HEK293 (cell line): Measurements from ENCODE around the gene SIL1.

Source experiments
- FEZF1 ChIP-seq: fragments of 450-650 bp; formaldehyde crosslinking; IDR thresholded peaks from 2 replicates; pipeline ENCODE4 v1.5.1; 2016; ENCODE audit warnings: missing biosample characterization, missing genetic modification characterization
- TCF7L2 ChIP-seq: IDR thresholded peaks from 2 replicates; pipeline ENCODE4 v1.6.1; 2011; ENCODE audit warnings: low read depth, mild to moderate bottlenecking, inconsistent platforms, low read length, moderate library complexity, borderline replicate concordance
- ZNF146 ChIP-seq: fragments of 450-650 bp; formaldehyde crosslinking; IDR thresholded peaks from 2 replicates; pipeline ENCODE4 v1.5.1; 2016; ENCODE audit warnings: missing biosample characterization, missing genetic modification characterization
- ZNF571 ChIP-seq: fragments of 450-650 bp; formaldehyde crosslinking; IDR thresholded peaks from 2 replicates; pipeline ENCODE4 v1.5.0; 2017; ENCODE audit warnings: missing biosample characterization, missing genetic modification characterization
- ZNF768 ChIP-seq: fragments of 450-650 bp; formaldehyde crosslinking; IDR thresholded peaks from 2 replicates; pipeline ENCODE4 v1.5.1; 2018; ENCODE audit warnings: missing biosample characterization, mild to moderate bottlenecking, missing genetic modification characterization
- TF ChIP-seq, protein P1 (sequence below): fragments of 450-650 bp; formaldehyde crosslinking; IDR thresholded peaks from 2 replicates; pipeline ENCODE4 v1.5.1; 2016; ENCODE audit warnings: missing biosample characterization, missing genetic modification characterization
- TF ChIP-seq, protein P2 (sequence below): fragments of 450-650 bp; formaldehyde crosslinking; IDR thresholded peaks from 2 replicates; pipeline ENCODE4 v1.5.1; 2016; ENCODE audit warnings: missing biosample characterization, missing genetic modification characterization

DNA sequence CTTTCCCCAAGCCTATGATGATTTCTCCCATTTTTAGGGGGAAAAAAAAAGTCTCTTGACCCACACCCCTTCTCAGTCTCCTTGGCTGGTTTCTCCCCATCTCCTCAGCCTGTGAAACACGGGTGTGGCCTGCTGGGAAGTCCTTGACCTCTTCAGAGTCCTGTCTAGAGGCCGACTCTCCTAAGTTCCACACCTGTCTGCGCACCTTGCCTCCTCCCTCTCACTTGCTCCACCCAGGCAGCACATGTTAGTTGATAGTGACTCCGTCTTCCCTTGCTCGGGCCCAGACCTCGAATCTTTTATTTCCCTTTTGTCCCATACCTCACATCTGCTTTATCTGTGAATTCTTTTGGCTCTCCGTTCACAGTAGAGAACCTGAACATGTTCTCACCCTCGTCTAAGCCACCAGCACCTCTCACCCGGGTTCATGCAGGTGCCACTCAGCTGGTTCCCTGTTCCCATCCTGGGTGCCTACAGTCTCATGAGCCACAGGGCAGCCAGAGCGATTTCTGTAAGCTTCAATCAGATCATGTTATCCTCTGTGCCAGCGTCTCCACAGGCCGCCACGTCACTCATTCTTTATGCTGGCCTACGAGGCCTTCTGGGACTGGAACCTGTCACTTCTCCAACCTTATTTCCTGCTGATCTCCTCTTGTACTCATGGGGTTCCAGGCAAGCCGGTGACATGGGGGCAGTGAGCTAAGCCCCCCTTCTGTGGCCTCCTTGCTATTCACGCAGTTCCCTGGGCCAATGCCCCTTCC is 271.3 kb downstream of the SIL1 start:
- TF ChIP-seq, protein P1, sequence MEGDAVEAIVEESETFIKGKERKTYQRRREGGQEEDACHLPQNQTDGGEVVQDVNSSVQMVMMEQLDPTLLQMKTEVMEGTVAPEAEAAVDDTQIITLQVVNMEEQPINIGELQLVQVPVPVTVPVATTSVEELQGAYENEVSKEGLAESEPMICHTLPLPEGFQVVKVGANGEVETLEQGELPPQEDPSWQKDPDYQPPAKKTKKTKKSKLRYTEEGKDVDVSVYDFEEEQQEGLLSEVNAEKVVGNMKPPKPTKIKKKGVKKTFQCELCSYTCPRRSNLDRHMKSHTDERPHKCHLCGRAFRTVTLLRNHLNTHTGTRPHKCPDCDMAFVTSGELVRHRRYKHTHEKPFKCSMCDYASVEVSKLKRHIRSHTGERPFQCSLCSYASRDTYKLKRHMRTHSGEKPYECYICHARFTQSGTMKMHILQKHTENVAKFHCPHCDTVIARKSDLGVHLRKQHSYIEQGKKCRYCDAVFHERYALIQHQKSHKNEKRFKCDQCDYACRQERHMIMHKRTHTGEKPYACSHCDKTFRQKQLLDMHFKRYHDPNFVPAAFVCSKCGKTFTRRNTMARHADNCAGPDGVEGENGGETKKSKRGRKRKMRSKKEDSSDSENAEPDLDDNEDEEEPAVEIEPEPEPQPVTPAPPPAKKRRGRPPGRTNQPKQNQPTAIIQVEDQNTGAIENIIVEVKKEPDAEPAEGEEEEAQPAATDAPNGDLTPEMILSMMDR (tag by site-specific recombination), result no peak
- no peak for TF ChIP-seq FEZF1
- TF ChIP-seq ZNF146 (tag by site-specific recombination), result no peak
- no peak for TF ChIP-seq TCF7L2
- TF ChIP-seq, protein P2, sequence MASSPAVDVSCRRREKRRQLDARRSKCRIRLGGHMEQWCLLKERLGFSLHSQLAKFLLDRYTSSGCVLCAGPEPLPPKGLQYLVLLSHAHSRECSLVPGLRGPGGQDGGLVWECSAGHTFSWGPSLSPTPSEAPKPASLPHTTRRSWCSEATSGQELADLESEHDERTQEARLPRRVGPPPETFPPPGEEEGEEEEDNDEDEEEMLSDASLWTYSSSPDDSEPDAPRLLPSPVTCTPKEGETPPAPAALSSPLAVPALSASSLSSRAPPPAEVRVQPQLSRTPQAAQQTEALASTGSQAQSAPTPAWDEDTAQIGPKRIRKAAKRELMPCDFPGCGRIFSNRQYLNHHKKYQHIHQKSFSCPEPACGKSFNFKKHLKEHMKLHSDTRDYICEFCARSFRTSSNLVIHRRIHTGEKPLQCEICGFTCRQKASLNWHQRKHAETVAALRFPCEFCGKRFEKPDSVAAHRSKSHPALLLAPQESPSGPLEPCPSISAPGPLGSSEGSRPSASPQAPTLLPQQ (tag by site-specific recombination), result no peak
- TF ChIP-seq ZNF768 (tag by site-specific recombination), result no peak
- TF ChIP-seq ZNF571 (tag by site-specific recombination), result no peak
